ENCODE results near the gene UBE2E2.

DNA sequence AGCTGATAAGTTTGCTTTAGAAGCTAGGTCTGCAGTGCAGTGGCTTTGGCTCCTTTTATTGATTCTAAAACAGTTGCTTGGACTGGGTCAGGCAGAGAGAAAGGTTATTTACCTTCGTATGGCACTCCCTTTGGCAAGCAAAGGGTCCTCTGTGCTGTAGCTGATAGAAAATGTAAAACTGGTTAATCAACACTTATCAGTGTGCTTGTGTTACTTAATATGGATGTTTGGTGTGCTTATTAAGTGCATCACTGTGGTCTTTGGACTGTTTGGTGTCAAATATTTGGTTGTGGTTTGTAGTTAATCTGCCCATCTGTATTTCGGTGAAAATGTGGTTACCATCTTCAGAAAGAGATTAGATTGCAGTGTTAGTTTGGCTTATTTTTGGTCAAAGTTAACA lies 16.0 kb downstream of the UBE2E2 start:
- TF ChIP-seq SUZ12 (IDR thresholded peaks at IDR 0.05; ENCODE audit: extremely low read depth, insufficient read depth, insufficient read length) (no peak), YY1 (IDR thresholded peaks at IDR 0.05; ENCODE audit: insufficient read depth, insufficient read length) (no peak)

Data from NT2/D1 (cell line).